GM18861 (cell line): ENCODE data around the gene UXS1.

Source experiments
- ATAC-seq: cut with Tn5 transposase; IDR thresholded peaks from one replicate; pipeline ENCODE4 v1.9.1; 2021; ENCODE audit not compliant: unreplicated experiment

UXS1 gene

GRCh38 chr2:106161938-106162820 lies 31.9 kb downstream of the UXS1 start:
- no peak for ATAC-seq

- ATAC-seq, result no peak
Observed at GRCh38 chr2:106161341-106161740, 32.8 kb downstream of the UXS1 start.

GRCh38 chr2:106160786-106161261 lies 33.3 kb downstream of the UXS1 start:
- ATAC-seq, result peak; percentile 52

- ATAC-seq, result peak; percentile 44
Observed at GRCh38 chr2:106159866-106160785, 34.0 kb downstream of the UXS1 start.

GRCh38 chr2:106158871-106159270 lies 35.2 kb downstream of the UXS1 start:
- no peak for ATAC-seq

- no peak for ATAC-seq
Observed at GRCh38 chr2:106158131-106158530, 36.0 kb downstream of the UXS1 start.

GRCh38 chr2:106157416-106157815 lies 36.7 kb downstream of the UXS1 start:
- ATAC-seq, result no peak

- no peak for ATAC-seq
Observed at GRCh38 chr2:106156305-106157296, 37.5 kb downstream of the UXS1 start.

GRCh38 chr2:106153781-106154180 lies 40.3 kb downstream of the UXS1 start:
- ATAC-seq, result no peak

GRCh38 chr2:106147665-106148064 lies 46.4 kb downstream of the UXS1 start:
- ATAC-seq, result no peak

GRCh38 chr2:106147159-106147558 lies 46.9 kb downstream of the UXS1 start:
- ATAC-seq, result no peak

GRCh38 chr2:106144621-106145331 lies 49.3 kb downstream of the UXS1 start:
- no peak for ATAC-seq

- no peak for ATAC-seq
Observed at GRCh38 chr2:106143495-106144215, 50.4 kb downstream of the UXS1 start.

- no peak for ATAC-seq
Observed at GRCh38 chr2:106142683-106143082, 51.4 kb downstream of the UXS1 start.

GRCh38 chr2:106140913-106141312 lies 53.2 kb downstream of the UXS1 start:
- ATAC-seq, result no peak

GRCh38 chr2:106140113-106140512 lies 54.0 kb downstream of the UXS1 start:
- no peak for ATAC-seq

GRCh38 chr2:106139238-106139935 lies 54.7 kb downstream of the UXS1 start:
- ATAC-seq, result no peak

GRCh38 chr2:106138543-106139237 lies 55.4 kb downstream of the UXS1 start:
- ATAC-seq, result no peak
